Measurements from ENCODE around the gene USP20.

USP20 gene

GRCh38 chr9:129835128-129835859 lies at the start of gene USP20, which contains the start of gene C9orf78:
Gene USP20 (plus strand): TSS chr9:129835458. CDS start chr9:129852556, 17,098 bp downstream.
Gene C9orf78 (minus strand): TSS chr9:129835275. CDS start chr9:129835221, 54 bp downstream.
- H3F3A ChIP-seq (ENCODE audit: insufficient read depth, low read length), result no peaks in the 10 kb centered on the region
- H3K27ac ChIP-seq (ENCODE audit: low read depth, low read length, poor library complexity, severe bottlenecking), result peak within 1 kb of the TSS; percentile 57
- peaks cover 10% of the 10 kb centered on the region for H3K79me2 ChIP-seq (ENCODE audit: insufficient read depth, low read length)
- peaks cover 42% of the 10 kb centered on the region for H3K4me1 ChIP-seq (ENCODE audit: insufficient read depth, low read length, severe bottlenecking)
- peak within 1 kb of the TSS; percentile 92 for H3K4me2 ChIP-seq (ENCODE audit: low read length)
- H3K4me3 ChIP-seq (ENCODE audit: low read depth, low read length, poor library complexity, severe bottlenecking), result peak within 1 kb of the TSS; percentile 98
- H2AFZ ChIP-seq (ENCODE audit: low read length), result peak within 1 kb of the TSS; percentile 80; the same call in 1 of the 2 replicates
- H3K27me3 ChIP-seq (ENCODE audit: insufficient read depth, low read length), result no peaks in the 10 kb centered on the region
- H3K9me3 ChIP-seq (ENCODE audit: low read length), result no peaks in the 10 kb centered on the region
- no peaks in the 10 kb centered on the region for H3K9me2 ChIP-seq (ENCODE audit: low read depth, low read length)
- TF ChIP-seq EZH2 (IDR thresholded peaks at IDR 0.05; ENCODE audit: borderline replicate concordance, low read length), result no peak
- TF ChIP-seq, protein P1, sequence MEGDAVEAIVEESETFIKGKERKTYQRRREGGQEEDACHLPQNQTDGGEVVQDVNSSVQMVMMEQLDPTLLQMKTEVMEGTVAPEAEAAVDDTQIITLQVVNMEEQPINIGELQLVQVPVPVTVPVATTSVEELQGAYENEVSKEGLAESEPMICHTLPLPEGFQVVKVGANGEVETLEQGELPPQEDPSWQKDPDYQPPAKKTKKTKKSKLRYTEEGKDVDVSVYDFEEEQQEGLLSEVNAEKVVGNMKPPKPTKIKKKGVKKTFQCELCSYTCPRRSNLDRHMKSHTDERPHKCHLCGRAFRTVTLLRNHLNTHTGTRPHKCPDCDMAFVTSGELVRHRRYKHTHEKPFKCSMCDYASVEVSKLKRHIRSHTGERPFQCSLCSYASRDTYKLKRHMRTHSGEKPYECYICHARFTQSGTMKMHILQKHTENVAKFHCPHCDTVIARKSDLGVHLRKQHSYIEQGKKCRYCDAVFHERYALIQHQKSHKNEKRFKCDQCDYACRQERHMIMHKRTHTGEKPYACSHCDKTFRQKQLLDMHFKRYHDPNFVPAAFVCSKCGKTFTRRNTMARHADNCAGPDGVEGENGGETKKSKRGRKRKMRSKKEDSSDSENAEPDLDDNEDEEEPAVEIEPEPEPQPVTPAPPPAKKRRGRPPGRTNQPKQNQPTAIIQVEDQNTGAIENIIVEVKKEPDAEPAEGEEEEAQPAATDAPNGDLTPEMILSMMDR (IDR thresholded peaks at IDR 0.05; ENCODE audit: low read length), result no peak
- H3K9ac ChIP-seq (ENCODE audit: low read length), result peak within 1 kb of the TSS; percentile 93
- no peaks in the 10 kb centered on the region for H4K20me1 ChIP-seq (ENCODE audit: insufficient read depth, low read length)
- H3K36me3 ChIP-seq (ENCODE audit: insufficient read depth, low read length), result peaks cover 40% of the 10 kb centered on the region

GRCh38 chr9:129785866-129786265 lies 49.4 kb upstream of the USP20 start:
- H3K27me3 ChIP-seq (ENCODE audit: insufficient read depth, low read length), result no peaks in the 10 kb centered on the region
- TF ChIP-seq, protein P1 (IDR thresholded peaks at IDR 0.05; ENCODE audit: low read length), result no peak
- no peak for TF ChIP-seq EZH2 (IDR thresholded peaks at IDR 0.05; ENCODE audit: borderline replicate concordance, low read length)
- H3K36me3 ChIP-seq (ENCODE audit: insufficient read depth, low read length), result no peaks in the 10 kb centered on the region
- no peaks in the 10 kb centered on the region for H4K20me1 ChIP-seq (ENCODE audit: insufficient read depth, low read length)
- no peak overlapping the region for H2AFZ ChIP-seq (ENCODE audit: low read length)
- no peak overlapping the region for H3K4me3 ChIP-seq (ENCODE audit: low read depth, low read length, poor library complexity, severe bottlenecking)
- no peaks in the 10 kb centered on the region for H3K9me2 ChIP-seq (ENCODE audit: low read depth, low read length)
- no peaks in the 10 kb centered on the region for H3K9me3 ChIP-seq (ENCODE audit: low read length)
- no peaks in the 10 kb centered on the region for H3F3A ChIP-seq (ENCODE audit: insufficient read depth, low read length)
- no peak overlapping the region for H3K27ac ChIP-seq (ENCODE audit: low read depth, low read length, poor library complexity, severe bottlenecking)
- no peak overlapping the region for H3K9ac ChIP-seq (ENCODE audit: low read length)
- no peak overlapping the region for H3K4me2 ChIP-seq (ENCODE audit: low read length)
- no peaks in the 10 kb centered on the region for H3K4me1 ChIP-seq (ENCODE audit: insufficient read depth, low read length, severe bottlenecking)
- H3K79me2 ChIP-seq (ENCODE audit: insufficient read depth, low read length), result no peaks in the 10 kb centered on the region

DNA sequence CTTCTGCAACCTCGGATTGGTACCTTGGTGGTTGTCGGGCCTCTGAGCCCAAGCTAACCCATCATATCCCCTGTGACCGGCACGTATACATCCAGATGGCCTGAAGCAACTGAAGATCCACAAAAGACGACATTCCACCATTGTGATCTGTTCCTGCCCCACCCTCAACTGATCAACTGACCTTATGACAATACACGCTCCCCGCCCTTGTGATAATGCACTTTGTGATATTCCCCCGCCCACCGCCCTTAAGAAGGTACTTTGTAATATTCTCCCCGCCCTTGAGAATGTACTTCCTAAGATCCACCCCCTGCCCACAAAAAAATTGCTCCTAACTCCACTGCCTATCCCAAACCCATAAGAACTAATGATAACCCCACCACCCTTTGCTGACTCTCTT lies 48.8 kb upstream of the USP20 start:
- Histone ChIP-seq H4K20me1 (ENCODE audit: insufficient read depth, low read length) (no peaks in the 10 kb centered on the region), H3K4me2 (ENCODE audit: low read length) (no peak overlapping the region), H3K9me2 (ENCODE audit: low read depth, low read length) (no peaks in the 10 kb centered on the region), H3K9ac (ENCODE audit: low read length) (no peak overlapping the region), H3K4me3 (ENCODE audit: low read depth, low read length, poor library complexity, severe bottlenecking) (no peak overlapping the region), H3K4me1 (ENCODE audit: insufficient read depth, low read length, severe bottlenecking) (no peaks in the 10 kb centered on the region), H3K36me3 (ENCODE audit: insufficient read depth, low read length) (no peaks in the 10 kb centered on the region), H2AFZ (ENCODE audit: low read length) (no peak overlapping the region), H3K27ac (ENCODE audit: low read depth, low read length, poor library complexity, severe bottlenecking) (no peak overlapping the region), H3K9me3 (ENCODE audit: low read length) (no peaks in the 10 kb centered on the region), H3K79me2 (ENCODE audit: insufficient read depth, low read length) (no peaks in the 10 kb centered on the region), H3K27me3 (ENCODE audit: insufficient read depth, low read length) (no peaks in the 10 kb centered on the region), H3F3A (ENCODE audit: insufficient read depth, low read length) (no peaks in the 10 kb centered on the region)
- TF ChIP-seq, protein P1 (IDR thresholded peaks at IDR 0.05; ENCODE audit: low read length), result no peak
- no peak for TF ChIP-seq EZH2 (IDR thresholded peaks at IDR 0.05; ENCODE audit: borderline replicate concordance, low read length)

Data from OCI-LY1 (cell line).